CD14-positive monocyte (primary cell): ENCODE results near the gene SHB. TPM values are rescaled to one million over a fixed set of nuclear protein-coding genes. Genes with fewer than 3 reads are reported as not detected.

Source experiments
- DNase-seq, 3 donors: peaks; one replicate each; pipeline ENCODE4 v3.0.0-alpha.2; 2011 to 2022
- H2AFZ ChIP-seq: 2 replicates; pipeline ENCODE4 v1.6.0; 2012; ENCODE audit warnings: mild to moderate bottlenecking, low read depth, low read length, inconsistent platforms; ENCODE audit not compliant: insufficient read depth, poor library complexity, severe bottlenecking
- H3K27ac ChIP-seq, 2 donors: 1 replicate in 1 of 2; 2 replicates in 1 of 2; pipeline ENCODE4 v1.5.1; 2012 to 2013; ENCODE audit warnings: low read length in 2 of 2, control low read depth in 1 of 2, inconsistent platforms in 1 of 2, low read depth in 1 of 2, mild to moderate bottlenecking in 1 of 2
- H3K27me3 ChIP-seq, 2 donors: one replicate each; pipeline versions ENCODE4 v1.6.0 to v1.6.1; 2011 to 2013; ENCODE audit warnings: low read length in 2 of 2; ENCODE audit not compliant: control insufficient read depth in 2 of 2, insufficient read depth in 2 of 2
- H3K36me3 ChIP-seq, 2 donors: replicated peaks in 1 of 2; 1 replicate in 1 of 2; 2 replicates in 1 of 2; pipeline versions ENCODE4 v1.5.1 to v1.6.1; 2012 to 2013; ENCODE audit warnings: low read length in 2 of 2, control low read depth in 1 of 2, inconsistent platforms in 1 of 2, mild to moderate bottlenecking in 1 of 2; ENCODE audit not compliant: insufficient read depth in 2 of 2, control insufficient read depth in 1 of 2
- H3K4me1 ChIP-seq, 2 donors: 1 replicate in 1 of 2; 2 replicates in 1 of 2; pipeline versions ENCODE4 v1.5.1 to v1.6.1; 2012 to 2013; ENCODE audit warnings: low read length in 2 of 2, control low read depth in 1 of 2, inconsistent platforms in 1 of 2, mild to moderate bottlenecking in 1 of 2, moderate library complexity in 1 of 2; ENCODE audit not compliant: insufficient read depth in 2 of 2, control insufficient read depth in 1 of 2
- H3K4me2 ChIP-seq: replicated peaks from 2 replicates; pipeline ENCODE3; 2012; ENCODE audit warnings: low read length, moderate library complexity, mild to moderate bottlenecking; ENCODE audit not compliant: poor library complexity, severe bottlenecking; ENCODE audit errors: extremely low read depth
- H3K4me3 ChIP-seq, 3 experiments: fragments of 200-600 bp in 1 of 3; sonication (generic) in 1 of 3; replicated peaks in 1 of 3; 1 replicate in 2 of 3; 2 replicates in 1 of 3; pipeline ENCODE4 v1.5.1; 2011 to 2013; ENCODE audit warnings: low read length in 3 of 3, mild to moderate bottlenecking in 3 of 3, control low read depth in 2 of 3, low read depth in 2 of 3, inconsistent platforms in 1 of 3, moderate library complexity in 1 of 3
- H3K79me2 ChIP-seq: 2 replicates; pipeline ENCODE4 v1.6.0; 2012; ENCODE audit warnings: mild to moderate bottlenecking, control low read depth, inconsistent platforms, low read length, moderate library complexity; ENCODE audit not compliant: insufficient read depth
- H3K9ac ChIP-seq: 2 replicates; pipeline ENCODE4 v1.6.0; 2017; ENCODE audit warnings: low read length, mild to moderate bottlenecking; ENCODE audit not compliant: insufficient read depth, poor library complexity, severe bottlenecking
- H3K9me3 ChIP-seq, 2 donors: replicated peaks in 1 of 2; 1 replicate in 1 of 2; 2 replicates in 1 of 2; pipeline versions ENCODE4 v1.5.1 to v1.6.1; 2012 to 2013; ENCODE audit warnings: low read length in 2 of 2, control low read depth in 1 of 2; ENCODE audit not compliant: control insufficient read depth in 1 of 2, insufficient read depth in 1 of 2
- H4K20me1 ChIP-seq: 2 replicates; pipeline ENCODE4 v1.6.0; 2012; ENCODE audit warnings: mild to moderate bottlenecking, low read length, control low read depth, moderate library complexity; ENCODE audit not compliant: insufficient read depth
- H3K27ac Mint-ChIP-seq, 7 donors: one replicate each; pipeline ENCODE4 v1.8.0; 2020; ENCODE audit warnings: mild to moderate bottlenecking in 7 of 7, mixed read lengths in 7 of 7, moderate library complexity in 6 of 7, inconsistent platforms in 2 of 7
- H3K27me3 Mint-ChIP-seq, 3 donors: one replicate each; pipeline ENCODE4 v1.8.0; 2021 to 2022; ENCODE audit warnings: low read depth in 3 of 3, mild to moderate bottlenecking in 3 of 3, mixed read lengths in 3 of 3, moderate library complexity in 3 of 3, inconsistent platforms in 1 of 3
- H3K36me3 Mint-ChIP-seq, 2 donors: one replicate each; pipeline ENCODE4 v1.8.0; 2020; ENCODE audit warnings: mixed read lengths in 2 of 2, inconsistent platforms in 1 of 2, mild to moderate bottlenecking in 1 of 2
- H3K4me1 Mint-ChIP-seq: one replicate; pipeline ENCODE4 v1.8.0; 2020; ENCODE audit warnings: mild to moderate bottlenecking, mixed read lengths
- H3K4me3 Mint-ChIP-seq, 2 donors: one replicate each; pipeline ENCODE4 v1.8.0; 2020; ENCODE audit warnings: mild to moderate bottlenecking in 2 of 2, mixed read lengths in 2 of 2, moderate library complexity in 1 of 2
- H3K9me3 Mint-ChIP-seq, 7 donors: one replicate each; pipeline ENCODE4 v1.8.0; 2020 to 2022; ENCODE audit warnings: mixed read lengths in 7 of 7, mild to moderate bottlenecking in 6 of 7, moderate library complexity in 6 of 7, inconsistent platforms in 2 of 7
- WGBS: methylation state at CpG from one replicate; pipeline ENCODE4 v1.1.5; 2013; ENCODE audit warnings: missing lambda C conversion rate; ENCODE audit not compliant: insufficient coverage; 5-methylcytosine and 5-hydroxymethylcytosine counted together
- intact Hi-C, 2 donors: fragments of 100-400 bp; cut with micrococcal nuclease; formaldehyde crosslinking; loops; one replicate each; pipeline versions ENCODE4 v1.15.0 to v1.15.1; 2023
- polyA plus RNA-seq, 3 donors: library from polyadenylated mRNA; depleted of rRNA in 1 of 3; unstranded in 2 of 3; stranded (reverse) in 1 of 3; fragments of 300-500 nt in 2 of 3; fragments of >200 nt in 1 of 3; fragmentation: Illumina TruSeq in 2 of 3; gene quantifications; 1 replicate in 2 of 3; 2 replicates in 1 of 3; pipeline ENCODE4 v1.2.3, GENCODE V29; 2012 to 2021
- TF ChIP-seq, protein P1 (sequence below): fragments of 200-600 bp; IDR thresholded peaks from one replicate; pipeline ENCODE4 v1.8.0; 2022; ENCODE audit warnings: antibody characterized with exemption, mild to moderate bottlenecking

The SHB gene
- polyA plus RNA-seq, 3 donors = 0.27 to 1.3 (median 0.31) TPM

GRCh38 chr9:37948417-37948980 lies 120.5 kb downstream of the SHB start:
- Histone ChIP-seq H3K36me3 (peaks cover 0 to 6% of the 10 kb centered on the region in 2 donors), H3K9ac (no peak overlapping the region), H3K27me3 (no peaks in the 10 kb centered on the region), H3K4me1 (no peaks in the 10 kb centered on the region), H4K20me1 (no peaks in the 10 kb centered on the region), H3K9me3 (no peaks in the 10 kb centered on the region), H3K79me2 (no peaks in the 10 kb centered on the region), H3K27ac (no peak overlapping the region), H2AFZ (no peak overlapping the region), H3K4me3 (no peak overlapping the region), H3K4me2 (no peak overlapping the region)
- Mint-ChIP-seq H3K27ac (peak overlapping the region in 1 of 7 donors; percentile 21), H3K4me3 (no peak overlapping the region), H3K27me3 (peaks cover 0 to 3% (median 0%) of the 10 kb centered on the region in 3 donors), H3K36me3 (peaks cover 21 to 30% of the 10 kb centered on the region in 2 donors), H3K9me3 (no peaks in the 10 kb centered on the region), H3K4me1 (no peaks in the 10 kb centered on the region)
- DNase-seq = no peak
- intact Hi-C loops = no loop called here
- 97% methylated on average over 14 of the region's 20 CpGs for WGBS
- TF ChIP-seq, protein P1, sequence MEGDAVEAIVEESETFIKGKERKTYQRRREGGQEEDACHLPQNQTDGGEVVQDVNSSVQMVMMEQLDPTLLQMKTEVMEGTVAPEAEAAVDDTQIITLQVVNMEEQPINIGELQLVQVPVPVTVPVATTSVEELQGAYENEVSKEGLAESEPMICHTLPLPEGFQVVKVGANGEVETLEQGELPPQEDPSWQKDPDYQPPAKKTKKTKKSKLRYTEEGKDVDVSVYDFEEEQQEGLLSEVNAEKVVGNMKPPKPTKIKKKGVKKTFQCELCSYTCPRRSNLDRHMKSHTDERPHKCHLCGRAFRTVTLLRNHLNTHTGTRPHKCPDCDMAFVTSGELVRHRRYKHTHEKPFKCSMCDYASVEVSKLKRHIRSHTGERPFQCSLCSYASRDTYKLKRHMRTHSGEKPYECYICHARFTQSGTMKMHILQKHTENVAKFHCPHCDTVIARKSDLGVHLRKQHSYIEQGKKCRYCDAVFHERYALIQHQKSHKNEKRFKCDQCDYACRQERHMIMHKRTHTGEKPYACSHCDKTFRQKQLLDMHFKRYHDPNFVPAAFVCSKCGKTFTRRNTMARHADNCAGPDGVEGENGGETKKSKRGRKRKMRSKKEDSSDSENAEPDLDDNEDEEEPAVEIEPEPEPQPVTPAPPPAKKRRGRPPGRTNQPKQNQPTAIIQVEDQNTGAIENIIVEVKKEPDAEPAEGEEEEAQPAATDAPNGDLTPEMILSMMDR = no peak

GRCh38 chr9:37947977-37948376 lies 121.0 kb downstream of the SHB start:
- Histone ChIP-seq H3K4me2 (no peak overlapping the region), H3K4me1 (no peaks in the 10 kb centered on the region), H3K36me3 (peaks cover 0 to 6% of the 10 kb centered on the region in 2 donors), H3K9me3 (no peaks in the 10 kb centered on the region), H3K79me2 (no peaks in the 10 kb centered on the region), H3K27me3 (no peaks in the 10 kb centered on the region), H2AFZ (no peak overlapping the region), H3K27ac (no peak overlapping the region), H3K4me3 (no peak overlapping the region), H3K9ac (no peak overlapping the region), H4K20me1 (no peaks in the 10 kb centered on the region)
- WGBS = 94% methylated on average over 7 of the region's 9 CpGs
- H3K9me3 Mint-ChIP-seq = no peaks in the 10 kb centered on the region
- H3K27me3 Mint-ChIP-seq = peaks cover 0 to 3% (median 0%) of the 10 kb centered on the region in 3 donors
- TF ChIP-seq, protein P1 = no peak
- no peak for DNase-seq
- H3K4me1 Mint-ChIP-seq = no peaks in the 10 kb centered on the region
- peaks cover 19 to 30% of the 10 kb centered on the region in 2 donors for H3K36me3 Mint-ChIP-seq
- no peak overlapping the region for H3K4me3 Mint-ChIP-seq
- H3K27ac Mint-ChIP-seq = no peak overlapping the region
- intact Hi-C loops = no loop called here
